DMS153 treated with DMSO at 0.1 percent for 48 hours (cell line): ENCODE data around the gene MYD88.

ENCODE experiments used
- DNase-seq: peaks from one replicate; lab custom pipeline; 2025; ENCODE audit not compliant: unreplicated experiment; lab: John Stamatoyannopoulos, UW

MYD88 gene

DNA sequence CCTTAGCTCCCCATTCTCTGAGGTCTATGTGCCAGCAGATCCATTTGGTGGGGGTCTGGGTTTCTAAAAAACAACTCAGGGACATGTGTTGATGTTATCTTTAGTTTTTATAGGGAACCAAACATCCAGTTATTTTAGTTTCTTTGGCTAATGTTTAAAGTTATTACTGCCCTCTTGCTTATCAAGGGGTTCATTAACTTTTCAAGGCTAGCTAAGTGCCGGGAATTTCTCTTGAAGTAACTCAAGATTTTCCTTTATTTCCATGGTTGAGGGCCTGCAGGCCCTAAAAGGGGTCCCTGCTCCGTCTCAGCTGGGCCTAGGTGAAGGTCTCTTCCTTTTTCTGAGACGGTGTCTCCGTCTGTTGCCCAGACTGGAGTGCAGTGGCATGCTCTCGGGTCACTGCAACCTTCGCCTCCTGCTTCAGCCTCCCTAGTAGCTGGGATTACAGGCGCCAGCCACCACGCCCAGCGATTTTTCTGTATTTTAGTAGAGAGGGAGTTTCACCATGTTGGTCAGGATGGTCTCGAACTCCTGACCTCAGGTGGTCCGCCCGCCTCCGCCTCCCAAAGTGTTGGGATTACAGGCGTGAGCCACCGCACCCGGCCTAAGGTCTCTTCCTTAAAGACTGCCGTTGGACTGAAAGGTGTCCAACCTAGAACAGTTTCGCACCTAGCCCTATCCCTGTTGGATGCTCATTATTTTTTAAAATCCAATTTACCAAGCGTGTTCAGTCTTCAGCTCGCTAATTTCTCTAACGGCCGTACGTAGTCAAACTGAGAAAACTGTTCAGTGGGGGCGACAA, 25.6 kb downstream of the MYD88 start:
- DNase-seq, result no peak

GRCh38 chr3:38164643-38164951, 26.1 kb downstream of the MYD88 start:
- peak; percentile 47 for DNase-seq

DNA sequence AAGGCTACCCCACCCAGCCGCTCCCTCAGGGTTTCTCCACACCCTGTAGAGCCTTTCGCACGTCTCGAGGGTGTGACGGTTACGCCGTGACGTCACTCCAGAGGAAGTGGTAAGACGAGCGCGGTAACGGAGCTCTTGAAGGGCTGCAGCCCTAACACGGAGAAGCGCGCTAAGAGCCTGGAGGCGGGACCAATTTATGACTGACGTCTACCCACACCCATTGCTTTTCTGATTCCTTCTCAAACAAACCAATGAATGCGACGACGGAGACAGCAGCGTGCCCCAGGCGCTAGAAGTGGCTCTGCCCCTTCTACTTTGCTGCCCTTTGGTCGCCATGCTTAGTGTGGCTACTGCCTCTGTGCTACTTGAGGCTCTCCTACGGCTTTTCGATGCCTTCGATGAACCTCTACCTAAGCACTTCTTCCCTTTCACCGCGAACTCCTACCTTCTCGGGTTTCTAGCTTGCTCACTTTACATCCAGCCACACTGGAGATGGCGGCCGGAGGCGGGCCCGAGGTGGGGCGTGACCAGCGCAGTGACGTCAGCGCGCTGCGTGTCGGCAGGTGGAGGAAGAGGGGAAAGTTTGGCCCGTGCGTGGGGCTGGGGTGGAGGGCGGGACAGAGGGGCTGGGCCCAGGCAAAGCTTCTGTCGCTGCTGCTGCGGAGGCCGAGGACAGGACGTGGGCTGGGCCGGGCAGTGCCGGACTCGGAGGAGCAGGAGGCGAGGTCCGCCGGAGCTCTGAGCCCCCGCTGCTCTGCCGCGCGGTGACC, 26.7 kb downstream of the MYD88 start, which contains the start of gene OXSR1:
Gene OXSR1 (plus strand): TSS at position 586 of the 770 bp plus-strand sequence. CDS start 340 bp downstream, outside the sequence.
- peak; percentile 89 for DNase-seq

DNA sequence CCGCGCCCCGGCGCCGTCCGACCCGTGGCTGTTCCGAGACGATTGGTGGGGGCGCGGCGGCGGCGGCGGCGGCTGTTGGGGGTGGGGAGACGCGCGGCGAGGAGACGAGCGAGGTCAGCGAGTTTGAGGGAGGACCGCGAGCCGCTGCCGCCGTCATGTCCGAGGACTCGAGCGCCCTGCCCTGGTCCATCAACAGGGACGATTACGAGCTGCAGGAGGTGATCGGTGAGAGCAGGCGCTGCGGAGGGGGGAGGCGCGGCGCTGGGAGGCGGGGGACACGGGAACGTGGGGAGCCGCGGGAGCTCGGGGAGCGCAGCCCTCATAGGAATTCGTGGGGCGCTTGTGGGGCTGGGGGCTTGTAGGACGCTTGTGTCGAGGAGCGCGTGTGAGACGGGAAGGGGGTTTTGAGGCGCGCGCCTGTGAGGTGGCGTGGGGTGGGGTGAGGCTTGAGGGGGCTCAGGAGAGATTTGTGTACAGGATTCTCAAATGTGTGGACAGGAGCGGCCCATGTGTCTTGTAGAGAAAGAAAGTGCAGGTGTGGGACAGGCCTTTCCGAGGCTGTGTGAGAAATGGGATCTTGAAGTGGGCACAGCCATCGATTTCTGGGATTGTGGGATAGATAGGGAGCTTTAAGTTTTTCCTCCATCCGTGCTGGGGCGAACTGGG, 27.4 kb downstream of the MYD88 start:
- no peak for DNase-seq

- DNase-seq, result no peak
These were observed 29.1 kb downstream of the MYD88 start for GRCh38 chr3:38167591-38167990.

- no peak for DNase-seq
These were observed 29.9 kb downstream of the MYD88 start for GRCh38 chr3:38168151-38169026.

DNA sequence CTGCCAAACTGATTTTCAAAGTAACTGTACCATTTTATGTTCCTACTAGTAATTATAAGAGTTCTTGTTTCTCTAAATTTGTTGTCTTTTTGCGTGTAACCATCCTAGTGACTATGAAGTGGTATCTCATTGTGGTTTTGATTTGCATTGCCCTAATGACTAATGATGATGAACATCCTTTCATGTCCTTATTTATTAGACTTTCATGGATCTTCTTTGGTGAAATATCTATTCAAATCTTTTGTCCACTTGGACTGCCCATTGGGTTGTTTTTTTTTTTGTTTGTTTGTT, 30.5 kb downstream of the MYD88 start:
- no peak for DNase-seq

DNA sequence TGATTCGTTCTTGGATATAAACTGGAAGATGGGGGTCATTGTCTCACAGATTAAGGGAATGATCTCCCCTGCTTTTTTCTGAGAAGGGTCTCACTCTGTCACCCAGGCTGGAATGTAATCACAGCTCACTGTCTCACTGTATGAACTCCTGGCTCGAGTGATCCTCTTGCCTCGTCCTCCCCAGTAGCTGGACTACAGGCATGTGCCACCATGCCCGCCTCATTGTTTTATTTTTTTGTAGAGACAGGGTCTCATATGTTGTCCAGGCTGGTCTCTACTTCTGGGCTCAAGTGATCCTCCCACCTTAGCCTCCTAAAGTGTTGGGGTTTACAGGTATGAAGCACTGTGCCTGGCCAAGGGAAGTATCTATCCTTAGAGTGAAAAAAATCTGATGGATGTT, 32.3 kb downstream of the MYD88 start:
- DNase-seq, result no peak

GRCh38 chr3:38171622-38172021, 33.2 kb downstream of the MYD88 start:
- no peak for DNase-seq

DNA sequence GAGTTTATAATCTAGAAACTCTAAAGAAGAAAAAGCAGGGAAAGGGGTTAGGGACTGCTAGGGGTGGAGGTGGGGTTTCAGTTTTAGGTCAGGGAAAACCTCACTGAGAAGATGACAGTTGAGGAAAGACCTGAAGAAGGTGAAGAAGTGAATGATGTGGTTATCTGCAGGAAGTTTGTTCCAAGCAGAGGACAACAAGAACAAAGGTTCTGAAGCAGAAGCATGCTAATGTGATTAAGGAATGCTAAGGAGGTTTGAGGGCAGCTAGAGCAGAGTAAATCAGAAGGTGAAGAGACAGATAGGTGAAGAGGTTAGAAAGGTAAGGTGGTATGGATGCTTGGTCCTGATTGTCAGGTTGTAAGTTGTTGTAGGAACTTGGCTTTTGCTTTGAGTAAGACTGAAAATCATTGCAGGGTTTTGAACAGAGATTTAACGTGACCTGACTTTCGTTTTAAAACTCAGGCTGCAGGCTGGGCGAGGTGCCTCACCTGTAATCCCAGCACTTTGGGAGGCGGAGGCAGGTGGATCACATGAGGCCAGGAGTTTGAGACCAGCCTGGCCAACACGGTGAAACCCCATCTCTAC, 35.5 kb downstream of the MYD88 start:
- DNase-seq, result no peak

DNA sequence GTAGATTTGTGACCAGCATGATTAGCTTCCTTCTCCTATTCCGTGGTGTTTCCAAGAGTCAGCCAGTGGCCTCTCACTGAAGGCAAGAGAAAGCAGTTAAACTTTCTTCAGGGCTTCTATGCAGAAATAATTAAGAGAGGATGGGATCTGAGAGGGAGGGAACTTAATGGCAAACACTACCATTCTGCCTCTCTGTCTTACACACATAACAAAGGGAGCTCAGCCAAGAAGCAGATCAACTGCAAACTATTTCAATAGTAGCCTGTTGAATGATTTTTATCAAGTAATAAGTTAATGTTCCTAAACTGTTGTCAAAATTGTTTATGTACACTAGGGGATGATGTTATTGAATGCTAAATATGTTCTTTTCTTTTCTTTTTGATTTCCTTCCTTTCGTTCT, 38.7 kb downstream of the MYD88 start:
- DNase-seq, result no peak

GRCh38 chr3:38186781-38187180, 48.3 kb downstream of the MYD88 start:
- DNase-seq, result no peak

DNA sequence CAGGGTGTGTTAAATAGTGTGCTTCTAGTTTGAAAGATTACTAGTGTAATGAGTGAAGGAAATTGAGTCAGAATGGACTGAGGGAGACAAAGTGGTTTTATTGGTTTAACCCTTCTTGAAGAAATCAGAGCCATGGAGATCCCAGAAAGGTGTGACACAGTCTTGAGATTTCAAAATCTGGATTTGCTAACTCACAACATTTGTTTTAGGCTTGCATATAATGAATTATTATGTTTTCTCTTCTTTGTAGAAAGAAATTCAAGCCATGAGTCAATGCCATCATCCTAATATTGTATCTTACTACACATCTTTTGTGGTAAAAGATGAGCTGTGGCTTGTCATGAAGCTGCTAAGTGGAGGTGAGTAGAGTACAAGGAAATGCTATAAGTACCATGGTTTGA, 52.0 kb downstream of the MYD88 start:
- no peak for DNase-seq
